ENCODE data around the gene TMC8. TPM values are rescaled to one million over a fixed set of nuclear protein-coding genes. Genes with fewer than 3 reads are reported as not detected.
A peak's percentile ranks its signal among the peaks of the same experiment; 100 is the strongest.
"Not testable (repeated sequence)": the region's sequence is repeated elsewhere in the genome, so short reads cannot be mapped to it uniquely, and the experiment has no call there.

Gene TMC8
- polyA plus RNA-seq, 4 donors = 1.3 to 7.8 (median 4.9) TPM

- H3K4me1 ChIP-seq (ENCODE audit: control insufficient read depth in 3 of 3, insufficient read depth in 2 of 3, low read depth in 1 of 3, low read length in 2 of 3) = peaks cover 0 to 34% (median 0%) of the 10 kb centered on the region in 3 donors
- H3K4me3 ChIP-seq (ENCODE audit: low read depth in 1 of 3, low read length in 3 of 3) = no peak overlapping the region
- no peaks in the 10 kb centered on the region for H3K36me3 ChIP-seq (ENCODE audit: control insufficient read depth in 3 of 3, insufficient read depth in 2 of 3, low read depth in 1 of 3, low read length in 3 of 3)
- peaks cover 0 to 11% (median 0%) of the 10 kb centered on the region in 3 donors for H3K27me3 ChIP-seq (ENCODE audit: control insufficient read depth in 3 of 3, insufficient read depth in 3 of 3, low read length in 3 of 3)
- WGBS, 3 donors = 76 to 83% (median 79%) methylated on average over 9 of the region's 9 CpGs
- DNase-seq (no peak), FAIRE-seq (no peak)
- no peaks in the 10 kb centered on the region for H3K9me3 ChIP-seq (ENCODE audit: control insufficient read depth in 2 of 2, insufficient read depth in 1 of 2, low read depth in 1 of 2, low read length in 1 of 2)
- H3K27ac ChIP-seq (ENCODE audit: low read depth in 1 of 3, low read length in 2 of 3) = no peak overlapping the region
Observed at GRCh38 chr17:78134899-78135385, 4.4 kb downstream of the TMC8 start.

GRCh38 chr17:78135858-78136500 lies 5.4 kb downstream of the TMC8 start:
- H3K36me3 ChIP-seq (ENCODE audit: control insufficient read depth in 3 of 3, insufficient read depth in 2 of 3, low read depth in 1 of 3, low read length in 3 of 3) = no peaks in the 10 kb centered on the region
- 84 to 90% (median 88%) methylated on average over 9 of the region's 9 CpGs for WGBS, 3 donors
- peaks cover 0 to 37% (median 3%) of the 10 kb centered on the region in 3 donors for H3K4me1 ChIP-seq (ENCODE audit: control insufficient read depth in 3 of 3, insufficient read depth in 2 of 3, low read depth in 1 of 3, low read length in 2 of 3)
- DNase-seq (peak in 1 of 2 donors; percentile 51), FAIRE-seq (no peak)
- H3K27ac ChIP-seq (ENCODE audit: low read depth in 1 of 3, low read length in 2 of 3) = no peak overlapping the region
- H3K27me3 ChIP-seq (ENCODE audit: control insufficient read depth in 3 of 3, insufficient read depth in 3 of 3, low read length in 3 of 3) = peaks cover 0 to 4% (median 0%) of the 10 kb centered on the region in 3 donors
- no peak overlapping the region for H3K4me3 ChIP-seq (ENCODE audit: low read depth in 1 of 3, low read length in 3 of 3)
- H3K9me3 ChIP-seq (ENCODE audit: control insufficient read depth in 2 of 2, insufficient read depth in 1 of 2, low read depth in 1 of 2, low read length in 1 of 2) = no peaks in the 10 kb centered on the region

DNA sequence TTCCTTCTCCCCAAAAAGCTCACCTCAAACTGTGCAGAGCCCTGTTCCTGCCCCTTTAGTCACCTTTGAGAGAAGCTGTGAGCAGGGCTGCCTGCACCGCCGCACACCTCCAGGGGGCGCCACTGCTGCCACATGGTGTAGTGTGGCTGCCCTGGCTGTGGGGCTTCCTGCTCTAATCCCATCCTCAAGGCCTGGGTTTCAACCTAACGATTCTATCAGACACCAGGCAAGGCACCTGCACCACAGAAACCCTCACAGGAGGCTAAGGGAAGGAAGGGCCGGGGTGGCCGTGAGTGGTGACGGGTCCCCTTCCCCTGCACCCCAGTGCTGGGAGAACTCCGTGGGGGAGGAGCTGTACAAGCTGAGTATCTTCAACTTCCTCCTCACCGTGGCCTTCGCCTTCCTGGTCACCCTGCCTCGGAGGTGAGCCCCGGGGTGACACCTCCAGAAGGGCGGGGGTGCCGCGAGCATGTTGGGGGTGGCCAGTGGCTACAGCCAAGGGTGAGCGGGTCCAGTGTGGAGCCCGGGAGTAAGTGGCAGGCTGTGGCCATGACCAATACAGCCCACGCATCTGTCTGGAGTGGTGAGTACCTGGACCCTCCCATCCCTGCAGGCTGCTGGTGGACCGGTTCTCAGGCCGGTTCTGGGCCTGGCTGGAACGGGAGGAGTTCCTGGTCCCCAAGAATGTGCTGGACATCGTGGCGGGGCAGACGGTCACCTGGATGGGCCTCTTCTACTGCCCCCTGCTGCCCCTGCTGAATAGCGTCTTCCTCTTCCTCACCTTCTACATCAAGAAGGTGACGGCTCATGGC lies 7.0 kb downstream of the TMC8 start:
- peak in 1 of 2 donors; percentile 45 for DNase-seq
- WGBS, 3 donors = 40 to 54% (median 49%) methylated on average over 25 to 26 of the region's 26 CpGs
- H3K9me3 ChIP-seq (ENCODE audit: control insufficient read depth in 2 of 2, insufficient read depth in 1 of 2, low read depth in 1 of 2, low read length in 1 of 2) = no peaks in the 10 kb centered on the region
- no peak for FAIRE-seq
- H3K4me3 ChIP-seq (ENCODE audit: low read depth in 1 of 3, low read length in 3 of 3) = no peak overlapping the region
- H3K27me3 ChIP-seq (ENCODE audit: control insufficient read depth in 3 of 3, insufficient read depth in 3 of 3, low read length in 3 of 3) = no peaks in the 10 kb centered on the region
- peaks cover 0 to 2% (median 2%) of the 10 kb centered on the region in 3 donors for H3K36me3 ChIP-seq (ENCODE audit: control insufficient read depth in 3 of 3, insufficient read depth in 2 of 3, low read depth in 1 of 3, low read length in 3 of 3)
- H3K4me1 ChIP-seq (ENCODE audit: control insufficient read depth in 3 of 3, insufficient read depth in 2 of 3, low read depth in 1 of 3, low read length in 2 of 3) = peaks cover 0 to 42% (median 3%) of the 10 kb centered on the region in 3 donors
- H3K27ac ChIP-seq (ENCODE audit: low read depth in 1 of 3, low read length in 2 of 3) = peak overlapping the region in 1 of 3 donors; percentile 27

- H3K27ac ChIP-seq (ENCODE audit: low read depth in 1 of 3, low read length in 2 of 3) = no peak overlapping the region
- H3K27me3 ChIP-seq (ENCODE audit: control insufficient read depth in 3 of 3, insufficient read depth in 3 of 3, low read length in 3 of 3) = no peaks in the 10 kb centered on the region
- no peak overlapping the region for H3K4me3 ChIP-seq (ENCODE audit: low read depth in 1 of 3, low read length in 3 of 3)
- WGBS, 3 donors = 79 to 84% (median 81%) methylated on average over 17 of the region's 17 CpGs
- no peaks in the 10 kb centered on the region for H3K9me3 ChIP-seq (ENCODE audit: control insufficient read depth in 2 of 2, insufficient read depth in 1 of 2, low read depth in 1 of 2, low read length in 1 of 2)
- FAIRE-seq = no peak
- H3K4me1 ChIP-seq (ENCODE audit: control insufficient read depth in 3 of 3, insufficient read depth in 2 of 3, low read depth in 1 of 3, low read length in 2 of 3) = peaks cover 0 to 43% (median 3%) of the 10 kb centered on the region in 3 donors
- DNase-seq = no peak
- H3K36me3 ChIP-seq (ENCODE audit: control insufficient read depth in 3 of 3, insufficient read depth in 2 of 3, low read depth in 1 of 3, low read length in 3 of 3) = peaks cover 0 to 2% (median 2%) of the 10 kb centered on the region in 3 donors
Observed at GRCh38 chr17:78138204-78139060, 7.9 kb downstream of the TMC8 start.

DNA sequence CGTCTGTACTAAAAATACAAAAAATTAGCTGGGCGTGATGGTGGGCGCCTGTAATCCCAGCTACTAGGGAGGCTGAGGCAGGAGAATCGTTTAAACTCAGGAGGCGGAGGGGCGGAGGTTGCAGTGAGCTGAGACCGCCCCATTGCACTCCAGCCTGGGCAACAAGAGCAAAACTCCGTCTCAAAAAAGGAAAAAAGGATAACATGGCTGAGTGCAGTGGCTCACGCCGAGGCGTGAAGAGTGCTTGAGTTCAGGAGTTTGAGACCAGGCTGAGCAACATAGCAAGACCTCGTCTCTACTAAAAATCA lies 9.2 kb downstream of the TMC8 start:
- not testable (repeated sequence) for H3K4me3 ChIP-seq (ENCODE audit: low read depth in 1 of 3, low read length in 3 of 3); H3K27me3 ChIP-seq (ENCODE audit: control insufficient read depth in 3 of 3, insufficient read depth in 3 of 3, low read length in 3 of 3); H3K36me3 ChIP-seq (ENCODE audit: control insufficient read depth in 3 of 3, insufficient read depth in 2 of 3, low read depth in 1 of 3, low read length in 3 of 3); FAIRE-seq; H3K9me3 ChIP-seq (ENCODE audit: control insufficient read depth in 2 of 2, insufficient read depth in 1 of 2, low read depth in 1 of 2, low read length in 1 of 2); DNase-seq
- Histone ChIP-seq H3K27ac (ENCODE audit: low read depth in 1 of 3, low read length in 2 of 3) (peak overlapping the region in 2 of 3 donors; percentile 25 to 47), H3K4me1 (ENCODE audit: control insufficient read depth in 3 of 3, insufficient read depth in 2 of 3, low read depth in 1 of 3, low read length in 2 of 3) (peaks cover 3 to 57% (median 4%) of the 10 kb centered on the region in 3 donors)
- WGBS, 3 donors = 63 to 80% (median 66%) methylated on average over 12 of the region's 12 CpGs

GRCh38 chr17:78140169-78141051 lies 9.8 kb downstream of the TMC8 start:
- Histone ChIP-seq H3K27ac (ENCODE audit: low read depth in 1 of 3, low read length in 2 of 3) (peak overlapping the region in 2 of 3 donors; percentile 47 to 70), H3K4me3 (ENCODE audit: low read depth in 1 of 3, low read length in 3 of 3) (peak overlapping the region in 1 of 3 donors; percentile 36), H3K27me3 (ENCODE audit: control insufficient read depth in 3 of 3, insufficient read depth in 3 of 3, low read length in 3 of 3) (no peaks in the 10 kb centered on the region), H3K4me1 (ENCODE audit: control insufficient read depth in 3 of 3, insufficient read depth in 2 of 3, low read depth in 1 of 3, low read length in 2 of 3) (peaks cover 3 to 63% (median 7%) of the 10 kb centered on the region in 3 donors), H3K9me3 (ENCODE audit: control insufficient read depth in 2 of 2, insufficient read depth in 1 of 2, low read depth in 1 of 2, low read length in 1 of 2) (no peaks in the 10 kb centered on the region), H3K36me3 (ENCODE audit: control insufficient read depth in 3 of 3, insufficient read depth in 2 of 3, low read depth in 1 of 3, low read length in 3 of 3) (peaks cover 0 to 2% (median 2%) of the 10 kb centered on the region in 3 donors)
- peak; percentile 98 to 99 for DNase-seq
- 22 to 30% (median 23%) methylated on average over 34 to 58 of the region's 58 CpGs for WGBS, 3 donors
- FAIRE-seq = no peak

GRCh38 chr17:78141437-78142118 lies 11.0 kb downstream of the TMC8 start:
- Histone ChIP-seq H3K4me3 (ENCODE audit: low read depth in 1 of 3, low read length in 3 of 3) (no peak overlapping the region), H3K4me1 (ENCODE audit: control insufficient read depth in 3 of 3, insufficient read depth in 2 of 3, low read depth in 1 of 3, low read length in 2 of 3) (peaks cover 3 to 74% (median 7%) of the 10 kb centered on the region in 3 donors), H3K27ac (ENCODE audit: low read depth in 1 of 3, low read length in 2 of 3) (peak overlapping the region in 2 of 3 donors; percentile 38 to 44), H3K27me3 (ENCODE audit: control insufficient read depth in 3 of 3, insufficient read depth in 3 of 3, low read length in 3 of 3) (no peaks in the 10 kb centered on the region), H3K9me3 (ENCODE audit: control insufficient read depth in 2 of 2, insufficient read depth in 1 of 2, low read depth in 1 of 2, low read length in 1 of 2) (no peaks in the 10 kb centered on the region), H3K36me3 (ENCODE audit: control insufficient read depth in 3 of 3, insufficient read depth in 2 of 3, low read depth in 1 of 3, low read length in 3 of 3) (peaks cover 0 to 5% (median 2%) of the 10 kb centered on the region in 3 donors)
- FAIRE-seq = no peak
- WGBS, 3 donors = 54 to 72% (median 55%) methylated on average over 15 to 20 of the region's 20 CpGs
- no peak for DNase-seq
